Measurements from ENCODE around the gene ARSG.

GRCh38 chr17:68341482-68341881 lies 50.2 kb downstream of the ARSG start:
- no peak for TF ChIP-seq CTCF (conservative IDR thresholded peaks at IDR 0.05; ENCODE audit: low read depth in 2 of 2)
- TF ChIP-seq EZH2phosphoT487 (IDR thresholded peaks at IDR 0.05; ENCODE audit: unreplicated experiment): no peak
- TF ChIP-seq REST (IDR thresholded peaks at IDR 0.05; ENCODE audit: unreplicated experiment): no peak
- no peak for TF ChIP-seq POLR2AphosphoS5 (IDR thresholded peaks at IDR 0.05; ENCODE audit: low read depth)
- TF ChIP-seq JUNB (IDR thresholded peaks at IDR 0.05; ENCODE audit: unreplicated experiment): no peak
- TF ChIP-seq CREB1 (CRISPR knock-in tag; IDR thresholded peaks at IDR 0.05; ENCODE audit: low read depth): no peak
- TF ChIP-seq EZH2 (IDR thresholded peaks at IDR 0.05; ENCODE audit: low read depth, unreplicated experiment): no peak
- no peak for TF ChIP-seq ZNF331 (CRISPR knock-in tag; IDR thresholded peaks at IDR 0.05; ENCODE audit: low read depth)
